ENCODE measurements around the gene MAP1LC3B. TPM values are rescaled to one million over a fixed set of nuclear protein-coding genes. Genes with fewer than 3 reads are reported as not detected.

MAP1LC3B gene
- total and polyA plus RNA-seq, 2 of the 8 experiments (the other 6 are each of a cell fraction or from before 2014, with no cell fraction given), result 29.5 to 48.5 TPM

DNA sequence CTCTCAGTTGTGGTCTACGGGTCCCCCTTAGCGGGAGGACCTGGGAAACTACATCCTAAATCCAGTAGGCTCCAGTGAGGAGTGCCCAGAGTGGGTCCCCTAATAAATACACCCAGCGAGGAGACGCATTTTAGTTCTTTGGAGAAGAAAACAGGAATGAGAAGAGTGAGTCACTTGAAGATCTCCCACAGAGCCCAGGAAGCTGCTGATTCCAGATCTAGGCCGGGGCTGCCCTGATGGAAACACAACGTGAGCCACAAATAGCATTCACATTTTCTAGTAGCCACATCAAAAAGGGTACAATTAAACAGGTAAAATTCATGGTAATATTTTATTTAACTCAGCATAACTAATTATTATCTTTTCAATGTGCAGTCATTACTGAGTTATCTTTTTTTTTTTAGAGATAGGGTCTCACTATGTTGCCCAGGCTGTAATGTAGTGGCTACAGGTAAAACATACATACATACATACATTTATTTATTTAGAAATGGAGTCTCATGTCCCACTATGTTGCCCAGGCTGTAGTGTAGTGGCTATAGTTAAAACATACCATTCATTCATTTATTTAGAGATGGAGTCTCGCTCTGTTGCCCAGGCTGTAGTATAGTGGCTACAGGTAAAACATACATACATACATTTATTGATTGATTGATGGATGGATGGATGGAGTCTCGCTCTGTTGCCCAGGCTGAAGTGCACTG, 30.1 kb upstream of the MAP1LC3B start:
- H4K5ac ChIP-seq (ENCODE audit: insufficient read length, low read depth, low read length), result no peak overlapping the region
- H3K4me1 ChIP-seq (replicated peaks in 1 of 4; ENCODE audit: control insufficient read depth in 3 of 4, insufficient read depth in 4 of 4, low read length in 3 of 4), result peaks cover 0 to 4% (median 0%) of the 10 kb centered on the region in 4 experiments; a peak in 2 of 7 replicates
- H3K4me2 ChIP-seq (ENCODE audit: insufficient read depth in 1 of 2, low read depth in 2 of 2, low read length in 2 of 2), result no peak overlapping the region
- H4K8ac ChIP-seq (ENCODE audit: extremely low read depth, insufficient read depth, low read length), result no peak overlapping the region; the same call in 1 of the 2 replicates
- H2BK5ac ChIP-seq (ENCODE audit: low read depth, low read length), result no peak overlapping the region
- peaks cover 0 to 17% (median 9%) of the 10 kb centered on the region in 4 experiments; a peak in 5 of 8 replicates for H3K36me3 ChIP-seq (ENCODE audit: control insufficient read depth in 2 of 4, insufficient read depth in 4 of 4, low read length in 3 of 4)
- H2BK15ac ChIP-seq (ENCODE audit: low read length), result no peak overlapping the region
- H3K9ac ChIP-seq (replicated peaks in 1 of 4; ENCODE audit: extremely low read depth in 1 of 4, low read depth in 3 of 4, low read length in 3 of 4), result no peak overlapping the region
- no peak overlapping the region for H2BK120ac ChIP-seq (replicated peaks; ENCODE audit: low read depth, low read length)
- no peak for FAIRE-seq
- no peak overlapping the region for H2AK5ac ChIP-seq (ENCODE audit: low read depth, low read length)
- H3K79me1 ChIP-seq (ENCODE audit: low read depth, low read length), result peaks cover 7% of the 10 kb centered on the region
- whole genome bisulfite sequencing, 2 experiments (ENCODE audit: extremely low coverage in 1 of 2, insufficient coverage in 1 of 2, insufficient read length in 1 of 2, insufficient replicate concordance in 2 of 2, low coverage in 1 of 2, low lambda C conversion rate in 2 of 2, missing lambda C conversion rate in 1 of 2), result 94% methylated on average over 8 of the region's 8 CpGs; no CpG with 5 or more reads in 1 of the 2 experiments
- no peak overlapping the region for H4K91ac ChIP-seq (replicated peaks; ENCODE audit: insufficient read length, low read length)
- H3K4me3 ChIP-seq (ENCODE audit: extremely low read depth in 1 of 4, insufficient read depth in 2 of 4, low read depth in 3 of 4, low read length in 4 of 4), result no peak overlapping the region
- H3K14ac ChIP-seq (ENCODE audit: insufficient read length), result no peak overlapping the region
- no peaks in the 10 kb centered on the region for H3K9me3 ChIP-seq (ENCODE audit: insufficient read depth in 2 of 2, low read depth in 1 of 2, low read length in 1 of 2)
- no peak overlapping the region for H2BK20ac ChIP-seq (ENCODE audit: low read length)
- CTCF ChIA-PET (ENCODE audit: partially characterized antibody), result no interaction called here
- no peaks in the 10 kb centered on the region for H3K23me2 ChIP-seq (ENCODE audit: low read depth, low read length)
- peaks cover 0 to 4% of the 10 kb centered on the region in 2 experiments; a peak in 1 of 4 replicates for H3K79me2 ChIP-seq (ENCODE audit: control insufficient read depth in 1 of 2, insufficient read depth in 2 of 2, low read length in 2 of 2)
- no peak overlapping the region for H2BK12ac ChIP-seq (ENCODE audit: low read depth, low read length)
- DNase-seq (ENCODE audit: low read depth in 1 of 2, low spot score in 2 of 2), result no peak
- peaks cover 5 to 16% of the 10 kb centered on the region in 2 experiments for H4K20me1 ChIP-seq (replicated peaks in 1 of 2; ENCODE audit: control insufficient read depth in 1 of 2, insufficient read depth in 2 of 2, low read length in 2 of 2)
- TF ChIP-seq JUN (IDR thresholded peaks at IDR 0.05; ENCODE audit: low read depth, low read length) (no peak), SRF (IDR thresholded peaks at IDR 0.05; ENCODE audit: low read depth, low read length) (no peak), KDM4A (IDR thresholded peaks at IDR 0.05; ENCODE audit: low read depth, low read length, severe bottlenecking) (no peak), JUND (IDR thresholded peaks at IDR 0.05; ENCODE audit: low read length) (no peak), RXRA (IDR thresholded peaks at IDR 0.05; ENCODE audit: insufficient read depth, low read depth, low read length) (no peak), BRCA1 (IDR thresholded peaks at IDR 0.05; ENCODE audit: low read depth, low read length) (no peak), SIRT6 (IDR thresholded peaks at IDR 0.05; ENCODE audit: low read length) (no peak), EGR1 (IDR thresholded peaks at IDR 0.05; ENCODE audit: borderline replicate concordance, low read depth, low read length) (no peak), TBP (IDR thresholded peaks at IDR 0.05; ENCODE audit: low read depth, low read length) (no peak), MAFK (IDR thresholded peaks at IDR 0.05; ENCODE audit: low read depth, low read length) (no peak), CHD1 (IDR thresholded peaks at IDR 0.05; ENCODE audit: low read depth, low read length) (no peak), SP2 (IDR thresholded peaks at IDR 0.05; ENCODE audit: low read length) (no peak)
- TF ChIP-seq, protein P1, sequence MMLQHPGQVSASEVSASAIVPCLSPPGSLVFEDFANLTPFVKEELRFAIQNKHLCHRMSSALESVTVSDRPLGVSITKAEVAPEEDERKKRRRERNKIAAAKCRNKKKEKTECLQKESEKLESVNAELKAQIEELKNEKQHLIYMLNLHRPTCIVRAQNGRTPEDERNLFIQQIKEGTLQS (IDR thresholded peaks at IDR 0.05; ENCODE audit: insufficient read depth, low read depth, low read length), result no peak
- POLR2A ChIA-PET (ENCODE audit: partially characterized antibody), result interaction anchor here (0.8 kb wide), 1 partner anchor 40 kb away, joined by 3 read pairs; no protein-coding TSS in a partner anchor
- H3K4ac ChIP-seq (replicated peaks; ENCODE audit: insufficient read length, low read depth, low read length), result no peak overlapping the region
- H3K23ac ChIP-seq (ENCODE audit: insufficient read length), result no peak overlapping the region
- no peak overlapping the region for H3K56ac ChIP-seq (replicated peaks; ENCODE audit: insufficient read length, low read depth, low read length)
- no peak overlapping the region for H2AFZ ChIP-seq (ENCODE audit: low read length)
- no peak overlapping the region for H3K27ac ChIP-seq (ENCODE audit: low read depth, low read length)
- no peaks in the 10 kb centered on the region for H3K27me3 ChIP-seq (replicated peaks in 1 of 4; ENCODE audit: control insufficient read depth in 3 of 4, extremely low read depth in 1 of 4, insufficient read depth in 3 of 4, low read length in 3 of 4)
- H3K18ac ChIP-seq (ENCODE audit: extremely low read depth, low read length), result no peak overlapping the region
